NCI-H1105 treated with DMSO at 0.1 percent for 48 hours (cell line): ENCODE measurements around the gene ELMO2.
"Not testable (repeated sequence)": the region's sequence is repeated elsewhere in the genome, so short reads cannot be mapped to it uniquely, and the experiment has no call there.

Experiments
- DNase-seq: peaks from one replicate; lab custom pipeline; 2025; lab: John Stamatoyannopoulos, UW

ELMO2 gene

DNA sequence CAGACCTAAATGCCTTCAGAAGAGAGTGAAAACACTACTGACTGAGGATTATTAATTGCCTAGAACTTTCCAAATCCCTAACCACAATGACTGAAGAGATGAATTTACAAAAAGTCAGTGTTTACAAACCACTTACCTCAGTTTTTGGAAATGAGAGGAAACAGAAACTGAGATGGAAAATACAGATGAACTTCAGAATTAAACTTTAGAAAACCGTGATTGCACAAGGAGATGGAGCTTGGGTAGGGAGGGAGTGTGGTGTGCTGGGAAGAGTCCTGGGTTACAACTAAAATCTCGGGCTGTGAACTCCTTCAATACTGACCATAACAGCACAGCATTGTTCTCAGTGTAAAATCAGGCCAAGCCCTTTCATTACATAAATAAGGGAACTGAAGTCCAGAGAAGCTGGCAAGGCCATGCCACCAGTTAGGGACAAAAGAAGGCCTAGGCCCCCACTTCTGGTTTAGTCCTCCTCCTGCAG lies 4.0 kb downstream of the ELMO2 start:
- no peak for DNase-seq

DNA sequence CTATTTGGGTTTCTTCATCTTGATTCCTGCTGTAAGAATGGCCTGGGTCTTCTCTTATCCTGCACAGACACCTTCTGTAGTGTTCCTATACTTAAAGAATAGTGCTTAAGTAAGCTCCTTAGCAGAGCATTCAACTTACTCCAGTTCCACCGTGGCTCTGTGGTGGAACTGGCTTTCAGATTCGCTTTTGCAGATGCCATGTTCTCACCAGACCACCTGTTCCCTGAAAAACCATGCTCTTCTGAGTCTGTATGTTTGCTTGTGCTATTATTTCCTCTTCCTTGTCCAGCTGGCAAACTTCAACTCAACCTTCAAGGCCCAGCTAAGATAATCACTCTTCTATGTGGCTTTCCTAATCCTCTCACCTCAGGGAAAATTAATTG lies 4.9 kb downstream of the ELMO2 start:
- DNase-seq, result no peak

GRCh38 chr20:46400828-46401477 lies 5.5 kb downstream of the ELMO2 start:
- no peak for DNase-seq

- DNase-seq, result no peak
These were observed 6.2 kb downstream of the ELMO2 start for GRCh38 chr20:46400253-46400652.

DNA sequence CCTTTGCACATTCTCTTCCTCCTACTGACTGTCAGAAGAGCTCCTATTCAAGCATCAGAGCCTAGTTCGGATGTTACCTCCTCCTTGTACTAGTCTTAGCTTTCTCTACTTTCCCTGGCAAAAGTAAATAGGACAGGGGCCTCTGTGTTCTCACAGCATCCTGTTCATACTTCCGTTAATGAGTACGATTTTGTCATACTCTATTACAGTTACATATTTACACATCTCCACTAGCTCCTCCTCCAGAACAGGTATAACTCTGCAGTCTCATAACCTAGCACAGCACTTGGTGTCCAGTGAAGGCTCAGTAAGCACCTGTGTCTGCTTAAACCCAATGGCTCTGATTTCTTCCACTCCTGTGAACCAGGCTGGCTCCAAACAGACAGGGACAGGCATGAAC lies 7.0 kb downstream of the ELMO2 start:
- no peak for DNase-seq

DNA sequence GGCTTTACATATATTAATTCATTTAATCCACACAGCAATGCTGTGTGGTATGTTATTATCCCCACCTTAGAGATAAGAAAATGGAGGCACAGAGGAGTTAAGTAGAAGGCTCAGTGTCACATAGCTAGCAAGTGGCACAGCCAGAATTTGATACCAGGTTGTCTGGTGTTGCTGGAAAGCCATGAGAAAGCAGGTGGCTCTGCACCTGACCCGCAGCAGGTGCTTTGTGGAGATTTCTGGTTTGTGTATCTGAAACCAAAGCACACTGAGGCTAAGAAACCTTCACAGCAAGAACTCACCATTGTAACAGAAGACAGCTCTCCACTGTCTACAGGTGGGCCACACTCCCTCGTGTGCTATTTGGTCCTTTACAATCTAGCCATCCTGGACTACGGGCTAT lies 7.5 kb downstream of the ELMO2 start:
- DNase-seq, result no peak

DNA sequence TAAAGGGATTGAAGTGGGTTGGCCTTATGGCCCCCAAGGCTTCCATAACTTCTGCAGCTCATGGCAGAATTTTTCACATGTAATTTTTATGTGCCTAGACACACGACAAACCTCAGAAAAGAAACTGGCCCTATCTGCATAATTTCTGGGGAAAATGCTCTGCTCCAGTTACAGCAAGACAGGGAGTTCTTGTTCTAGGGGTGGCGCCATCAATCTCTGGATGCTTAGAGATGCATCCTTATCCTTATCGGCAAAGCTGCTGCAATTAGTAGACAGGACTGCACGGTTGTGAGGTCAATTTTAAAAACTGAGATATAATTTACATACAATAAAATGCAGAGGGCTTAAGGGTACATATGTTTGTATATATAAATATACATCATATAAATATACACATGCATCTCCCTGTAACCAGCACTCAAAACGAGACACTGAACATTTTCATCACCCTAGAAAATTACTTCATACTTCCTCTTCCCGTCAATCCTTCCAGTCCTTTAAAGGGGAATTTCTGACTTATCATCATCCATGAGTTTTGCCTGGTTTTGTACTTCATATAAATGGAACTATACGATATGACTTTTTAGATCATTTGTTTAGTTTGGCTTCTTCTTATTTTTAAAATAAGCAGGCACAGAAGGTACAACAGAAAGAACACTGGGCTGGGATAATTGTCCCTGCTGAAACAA lies 10.2 kb downstream of the ELMO2 start:
- no peak for DNase-seq

GRCh38 chr20:46394872-46395760 lies 11.3 kb downstream of the ELMO2 start:
- peak; percentile 3 for DNase-seq

DNA sequence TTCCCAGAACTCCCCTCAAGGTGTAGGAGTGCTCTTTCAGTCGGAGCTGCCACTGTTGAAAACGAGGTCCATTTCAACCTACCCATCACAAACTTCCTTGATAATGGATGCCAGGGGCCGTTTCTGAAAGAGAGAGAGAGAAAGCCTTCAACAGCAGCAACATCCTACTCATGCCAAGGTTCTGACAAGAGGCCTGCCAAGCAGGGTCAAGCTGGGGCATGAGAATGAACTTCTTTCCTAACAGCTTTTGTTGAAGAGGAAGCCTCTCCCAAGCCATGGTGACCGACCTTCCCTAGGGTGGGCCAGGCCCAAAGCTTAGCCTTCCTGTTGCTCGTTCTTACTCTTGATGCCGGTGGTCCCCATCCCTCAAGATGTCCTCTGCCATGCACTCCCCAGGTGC lies 12.4 kb downstream of the ELMO2 start:
- no peak for DNase-seq

- DNase-seq, result no peak
These were observed 17.5 kb downstream of the ELMO2 start for GRCh38 chr20:46388937-46389336.

- DNase-seq, result no peak
These were observed 18.1 kb downstream of the ELMO2 start for GRCh38 chr20:46388201-46388836.

DNA sequence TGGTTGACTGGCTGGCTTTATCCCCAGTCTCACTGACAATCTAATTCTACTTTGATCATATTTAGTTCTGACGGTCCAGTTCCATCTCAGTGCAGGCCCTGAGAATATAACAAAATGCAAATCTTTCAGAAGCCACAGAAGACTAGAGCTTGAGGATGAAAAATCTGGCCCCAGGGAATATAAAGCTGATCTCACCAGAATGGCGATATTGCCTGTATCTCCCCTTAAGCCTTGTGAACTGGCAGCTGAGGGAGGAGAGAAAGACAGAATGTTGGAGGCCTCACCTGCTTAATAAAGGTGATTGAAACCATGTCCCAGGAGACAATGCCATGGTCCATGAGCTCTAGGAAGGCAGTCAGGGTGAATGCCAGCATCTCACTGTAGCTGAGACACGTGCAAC lies 19.4 kb downstream of the ELMO2 start:
- not testable (repeated sequence) for DNase-seq

GRCh38 chr20:46378412-46379009 lies 27.9 kb downstream of the ELMO2 start:
- DNase-seq, result no peak

DNA sequence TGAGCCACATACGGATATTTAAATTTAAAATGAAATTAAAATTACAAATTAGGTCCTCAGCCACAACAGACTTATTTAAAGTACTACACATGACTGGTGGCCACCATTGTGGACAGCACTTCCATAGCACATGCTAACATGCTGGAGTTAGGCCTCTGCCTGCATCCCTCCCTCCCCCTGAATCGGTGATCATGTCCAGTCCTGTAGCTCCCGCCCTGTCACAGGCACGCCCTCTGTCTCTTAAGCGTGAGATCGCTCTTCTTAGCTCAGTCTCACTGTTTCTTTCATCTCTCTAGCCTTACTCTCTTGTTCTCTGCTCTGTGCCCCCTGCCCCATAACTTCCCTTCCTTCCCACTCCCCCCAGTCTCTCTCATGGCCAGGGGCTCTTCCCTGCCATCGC lies 28.9 kb downstream of the ELMO2 start:
- DNase-seq, result no peak

GRCh38 chr20:46376196-46376785 lies 30.1 kb downstream of the ELMO2 start:
- no peak for DNase-seq

- DNase-seq, result no peak
These were observed 30.6 kb downstream of the ELMO2 start for GRCh38 chr20:46375771-46376170.

DNA sequence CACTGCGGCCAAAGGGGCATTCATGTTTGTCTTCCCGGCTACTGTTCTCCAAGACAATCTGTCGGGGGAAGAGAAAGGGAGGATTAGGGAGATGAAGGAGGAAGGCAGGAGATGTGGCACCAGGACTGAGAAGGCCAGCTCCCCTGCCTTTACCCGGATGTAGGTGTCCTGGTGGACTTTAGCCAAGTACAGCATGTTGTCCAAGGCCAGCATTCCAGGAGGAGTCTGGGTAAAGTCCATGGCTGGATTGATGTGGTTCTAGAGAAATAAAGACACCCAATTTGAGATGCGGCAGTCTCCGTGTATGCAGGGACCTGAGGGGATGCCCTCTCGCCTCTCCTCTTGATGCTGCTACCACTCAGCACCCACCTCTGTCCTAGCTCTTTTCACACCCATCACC lies 32.0 kb downstream of the ELMO2 start:
- DNase-seq, result no peak

GRCh38 chr20:46371656-46372055 lies 34.8 kb downstream of the ELMO2 start:
- DNase-seq, result no peak

DNA sequence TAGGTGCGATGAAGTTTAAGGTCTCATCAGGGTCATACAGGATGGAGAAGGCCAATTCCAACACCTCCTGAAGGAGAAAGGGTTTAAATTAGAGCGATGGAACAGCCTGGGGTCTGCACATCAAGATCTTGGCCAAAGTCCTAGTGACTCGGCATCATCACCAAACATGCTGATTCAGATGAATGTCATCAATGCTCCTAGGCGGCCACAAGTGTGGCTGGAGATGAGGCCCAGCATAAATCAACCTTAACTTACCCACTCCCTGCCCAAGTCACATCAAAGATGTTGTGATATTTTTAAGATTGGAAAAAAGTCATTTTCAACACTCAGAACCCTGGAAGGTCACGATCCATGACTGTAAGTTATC lies 37.5 kb downstream of the ELMO2 start:
- no peak for DNase-seq

DNA sequence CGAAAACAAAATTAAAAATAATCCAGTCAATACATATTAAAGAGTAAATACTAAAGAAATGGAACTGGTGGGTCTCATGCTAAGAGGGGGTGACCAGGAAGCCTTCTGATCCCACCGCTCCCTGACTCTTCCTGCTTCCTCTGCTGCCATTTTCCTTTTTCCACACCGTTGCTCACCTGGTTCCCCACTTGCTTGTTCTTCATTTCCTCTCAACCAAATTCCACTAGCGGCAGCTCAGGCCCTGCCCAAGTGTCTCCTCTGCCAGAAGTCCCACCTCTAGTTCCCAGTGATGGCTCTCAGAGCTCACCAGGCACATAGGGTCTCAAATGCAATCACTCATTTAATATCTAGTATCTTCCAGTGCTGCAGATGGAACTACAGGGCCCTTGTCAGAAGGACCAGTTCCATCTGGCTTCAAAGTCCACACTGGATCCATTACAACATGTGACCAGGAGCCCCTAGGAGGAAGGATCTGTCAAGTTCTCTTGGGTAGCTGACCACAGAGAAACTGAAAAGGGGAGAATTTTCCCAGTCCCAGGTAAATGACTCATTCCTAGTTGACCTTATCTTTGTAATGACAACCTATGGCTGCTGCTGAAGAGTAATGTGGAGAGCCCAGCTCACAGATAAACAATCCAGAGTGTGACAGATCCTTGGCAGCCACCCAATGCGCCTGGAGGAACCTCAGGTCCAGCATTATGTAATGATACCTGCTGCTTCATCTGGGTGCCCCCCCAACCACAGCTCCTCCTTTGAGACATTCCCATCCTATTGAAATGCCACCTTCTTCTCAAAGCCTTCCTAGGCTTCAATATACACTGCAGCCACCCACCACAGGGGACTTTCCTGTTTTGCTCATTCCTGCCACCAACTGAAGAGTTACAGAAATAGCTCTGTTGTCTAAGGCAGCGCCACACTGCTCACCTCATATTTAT lies 38.2 kb downstream of the ELMO2 start:
- DNase-seq, result peak; percentile 20
